NOMO-1 treated with DMSO at 0.1 percent for 48 hours (cell line): ENCODE data around the gene KLF12.

Source experiments
- DNase-seq: peaks from one replicate; lab custom pipeline; 2025; ENCODE audit not compliant: unreplicated experiment; lab: John Stamatoyannopoulos, UW

Gene KLF12

DNA sequence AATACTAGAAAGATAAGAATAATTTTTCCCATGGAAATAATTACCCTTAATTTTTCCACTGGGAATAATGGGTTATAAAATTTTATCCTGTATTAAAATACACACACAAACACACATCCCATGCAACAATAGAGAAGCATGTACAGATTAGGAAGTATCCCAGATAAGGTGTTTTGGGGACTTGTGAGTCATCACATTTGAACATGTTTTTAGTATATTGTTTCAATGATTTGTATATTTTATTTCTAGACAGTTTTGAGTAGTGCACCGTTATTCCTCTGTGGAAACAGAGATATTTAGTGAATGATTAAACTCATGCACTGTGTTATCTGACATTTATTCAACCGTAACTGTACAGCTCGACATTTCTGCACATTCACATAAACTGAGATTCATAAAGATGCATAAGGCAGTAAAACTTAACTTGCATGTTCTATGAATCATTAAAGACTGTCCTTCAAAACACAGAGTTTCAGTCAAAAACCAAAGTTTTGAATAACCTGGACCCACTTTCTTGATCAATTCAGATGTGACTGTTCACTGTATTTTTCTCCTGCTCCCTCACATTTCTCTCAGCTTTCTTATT lies 30.1 kb downstream of the KLF12 start:
- DNase-seq: no peak

DNA sequence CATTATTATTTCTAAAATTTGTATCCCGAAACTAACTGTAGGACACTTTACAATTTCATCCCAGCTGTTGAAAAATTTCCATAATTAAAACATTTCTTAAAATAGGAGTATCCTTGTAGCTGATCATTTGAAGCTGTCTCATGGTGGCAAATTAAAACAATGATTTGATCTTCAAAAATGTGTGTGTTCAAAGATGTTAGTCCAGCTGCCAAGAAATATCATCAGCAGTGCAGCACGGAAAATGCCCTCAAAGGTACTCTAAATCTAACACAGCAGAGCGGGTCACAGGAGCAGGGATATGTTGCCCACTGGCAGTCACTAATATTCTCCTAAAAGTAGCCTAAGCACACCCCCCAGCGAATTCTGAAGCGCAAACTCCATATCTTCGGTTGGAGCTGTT lies 31.0 kb downstream of the KLF12 start:
- no peak for DNase-seq

DNA sequence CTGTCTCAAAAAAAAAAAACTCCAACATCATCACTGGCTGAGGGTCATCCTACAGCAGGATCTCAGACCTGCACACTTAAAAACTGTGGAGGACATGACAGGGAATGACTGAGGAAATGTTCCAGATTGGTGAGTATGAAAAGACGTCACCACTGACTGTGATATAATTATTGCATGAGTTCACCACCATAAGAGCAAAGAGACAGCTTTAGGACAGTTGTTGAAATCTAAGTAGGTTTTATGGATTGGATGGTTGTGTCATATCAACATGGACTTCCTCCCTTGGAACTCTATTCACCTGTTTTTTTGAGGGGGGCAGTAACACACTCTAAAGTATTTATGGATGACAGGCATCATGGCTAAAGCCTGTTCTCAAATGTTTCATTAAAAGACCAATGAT lies 31.5 kb downstream of the KLF12 start:
- no peak for DNase-seq

DNA sequence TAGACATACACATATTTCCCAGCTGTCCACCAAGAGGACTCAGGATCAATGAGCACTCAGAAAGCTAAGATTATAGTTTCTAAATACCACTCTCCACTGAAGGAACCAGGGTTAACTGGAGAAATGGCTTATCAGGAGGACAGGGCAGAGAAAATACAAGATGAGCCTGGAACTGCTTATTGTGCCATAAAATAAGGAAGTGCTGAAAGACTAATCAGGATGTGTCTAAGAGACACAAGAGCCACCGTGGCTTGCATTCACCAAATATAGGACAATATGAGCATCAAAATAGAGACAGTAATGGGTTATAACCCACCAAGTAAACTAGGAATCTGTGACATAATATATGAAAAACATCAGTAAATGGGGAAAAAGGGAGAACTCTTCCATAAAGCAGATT lies 32.8 kb downstream of the KLF12 start:
- no peak for DNase-seq

GRCh38 chr13:74098077-74098476 lies 36.1 kb downstream of the KLF12 start:
- no peak for DNase-seq

DNA sequence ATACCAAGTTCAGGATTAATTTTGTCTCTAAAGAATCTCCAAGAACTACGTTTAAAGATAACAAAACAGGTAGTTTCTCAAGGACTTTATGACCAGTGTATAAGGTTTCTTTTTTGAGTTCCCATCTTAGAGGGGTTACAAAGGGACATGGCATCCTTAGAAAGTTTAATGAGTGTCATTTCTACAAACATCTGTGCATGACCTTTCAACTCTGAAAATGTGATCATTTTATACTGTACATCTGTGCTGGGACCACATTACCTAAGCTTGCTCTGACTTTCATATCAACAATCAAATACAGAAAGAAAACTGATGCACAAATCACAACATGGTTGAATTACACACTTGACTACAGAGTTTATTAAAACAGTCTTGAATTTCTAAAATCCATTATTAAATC lies 37.1 kb downstream of the KLF12 start:
- DNase-seq: no peak

- DNase-seq: no peak
Measured at GRCh38 chr13:74093691-74094090, 40.5 kb downstream of the KLF12 start.

GRCh38 chr13:74092711-74093110 lies 41.5 kb downstream of the KLF12 start:
- DNase-seq: no peak

GRCh38 chr13:74090869-74091605 lies 43.2 kb downstream of the KLF12 start:
- no peak for DNase-seq

DNA sequence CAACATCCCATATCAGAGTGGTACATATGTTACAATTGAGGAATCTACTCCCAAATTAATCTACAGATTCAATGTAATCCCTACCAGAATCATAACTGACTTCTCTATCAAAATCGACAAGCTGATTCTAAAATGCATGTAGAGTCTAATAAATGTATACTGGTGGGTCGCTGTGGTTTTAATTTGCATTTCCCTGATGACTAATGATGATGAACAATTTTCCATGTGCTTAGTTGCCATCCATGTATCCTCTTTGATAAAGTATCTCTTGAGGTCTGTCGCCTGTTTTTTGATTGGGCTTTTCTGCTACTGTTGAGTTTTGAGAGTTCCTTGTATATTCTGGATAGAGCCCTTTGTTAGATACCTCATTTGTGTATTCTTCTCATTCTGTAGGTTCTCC lies 43.8 kb downstream of the KLF12 start:
- DNase-seq: no peak

GRCh38 chr13:74087357-74087756 lies 46.8 kb downstream of the KLF12 start:
- no peak for DNase-seq
